GM19372 (cell line): ENCODE data around the gene GPR157.

ENCODE experiments used
- ATAC-seq: cut with Tn5 transposase; IDR thresholded peaks from one replicate; pipeline ENCODE4 v1.9.1; 2021; ENCODE audit warnings: mild to moderate bottlenecking, low read depth, moderate library complexity; ENCODE audit not compliant: unreplicated experiment

The GPR157 gene

GRCh38 chr1:9066945-9067807 lies 61.7 kb downstream of the GPR157 start:
- ATAC-seq, result no peak

GRCh38 chr1:9065213-9065751 lies 63.6 kb downstream of the GPR157 start:
- no peak for ATAC-seq

GRCh38 chr1:9062846-9063245 lies 66.1 kb downstream of the GPR157 start:
- ATAC-seq, result no peak

GRCh38 chr1:9062021-9062471 lies 66.9 kb downstream of the GPR157 start:
- no peak for ATAC-seq

- no peak for ATAC-seq
Observed at GRCh38 chr1:9061252-9061960, 67.5 kb downstream of the GPR157 start.

- ATAC-seq, result no peak
Observed at GRCh38 chr1:9059891-9060744, 68.8 kb downstream of the GPR157 start.

GRCh38 chr1:9058465-9058864 lies 70.4 kb downstream of the GPR157 start:
- no peak for ATAC-seq

GRCh38 chr1:9057851-9058250 lies 71.1 kb downstream of the GPR157 start:
- no peak for ATAC-seq

- no peak for ATAC-seq
Observed at GRCh38 chr1:9052272-9053049, 76.4 kb downstream of the GPR157 start.

GRCh38 chr1:9051379-9051778 lies 77.5 kb downstream of the GPR157 start:
- ATAC-seq, result no peak

- no peak for ATAC-seq
Observed at GRCh38 chr1:9050803-9051202, 78.1 kb downstream of the GPR157 start.
